Measurements from ENCODE around the gene TSPAN15.

DNA sequence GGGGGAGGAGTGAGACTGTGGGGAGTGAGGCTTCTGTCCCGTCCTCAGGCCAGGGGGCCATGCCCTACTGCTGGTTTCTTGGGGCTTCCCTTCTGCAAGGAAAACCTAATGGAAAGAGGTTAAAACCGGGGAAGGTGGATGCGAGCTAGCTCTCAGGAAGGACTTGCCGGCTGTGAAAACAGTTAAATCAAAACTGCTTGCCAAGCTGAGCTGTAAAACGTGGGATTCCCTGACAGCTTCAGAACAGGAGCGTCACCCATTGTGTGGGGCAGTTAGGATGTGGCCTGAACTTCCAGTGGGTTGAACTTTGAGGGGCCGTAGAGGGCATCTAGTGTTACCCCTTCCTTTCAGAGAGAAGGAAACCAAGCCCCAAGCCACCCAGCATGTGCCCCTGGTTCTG is 13.1 kb downstream of the TSPAN15 start:
- TF ChIP-seq, protein P1, sequence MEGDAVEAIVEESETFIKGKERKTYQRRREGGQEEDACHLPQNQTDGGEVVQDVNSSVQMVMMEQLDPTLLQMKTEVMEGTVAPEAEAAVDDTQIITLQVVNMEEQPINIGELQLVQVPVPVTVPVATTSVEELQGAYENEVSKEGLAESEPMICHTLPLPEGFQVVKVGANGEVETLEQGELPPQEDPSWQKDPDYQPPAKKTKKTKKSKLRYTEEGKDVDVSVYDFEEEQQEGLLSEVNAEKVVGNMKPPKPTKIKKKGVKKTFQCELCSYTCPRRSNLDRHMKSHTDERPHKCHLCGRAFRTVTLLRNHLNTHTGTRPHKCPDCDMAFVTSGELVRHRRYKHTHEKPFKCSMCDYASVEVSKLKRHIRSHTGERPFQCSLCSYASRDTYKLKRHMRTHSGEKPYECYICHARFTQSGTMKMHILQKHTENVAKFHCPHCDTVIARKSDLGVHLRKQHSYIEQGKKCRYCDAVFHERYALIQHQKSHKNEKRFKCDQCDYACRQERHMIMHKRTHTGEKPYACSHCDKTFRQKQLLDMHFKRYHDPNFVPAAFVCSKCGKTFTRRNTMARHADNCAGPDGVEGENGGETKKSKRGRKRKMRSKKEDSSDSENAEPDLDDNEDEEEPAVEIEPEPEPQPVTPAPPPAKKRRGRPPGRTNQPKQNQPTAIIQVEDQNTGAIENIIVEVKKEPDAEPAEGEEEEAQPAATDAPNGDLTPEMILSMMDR (IDR thresholded peaks at IDR 0.05) = no peak
- no peak for TF ChIP-seq ZFX (IDR thresholded peaks at IDR 0.05; ENCODE audit: borderline replicate concordance)

All from 22Rv1 (cell line).